Endothelial cell (in vitro differentiated cells): ENCODE data around the gene WDR18. TPM values are rescaled to one million over a fixed set of nuclear protein-coding genes. Genes with fewer than 3 reads are reported as not detected.

Experiments used
- DNase-seq: peaks from one replicate; pipeline ENCODE4 v3.0.0; 2021; ENCODE audit warnings: low spot score
- H3K27ac Mint-ChIP-seq: one replicate; pipeline ENCODE4 v1.8.0; 2021; ENCODE audit warnings: mixed read lengths, inconsistent platforms; ENCODE audit not compliant: unreplicated experiment
- H3K27me3 Mint-ChIP-seq: one replicate; pipeline ENCODE4 v1.8.0; 2021; ENCODE audit warnings: mild to moderate bottlenecking, moderate library complexity, mixed read lengths, inconsistent platforms; ENCODE audit not compliant: unreplicated experiment
- H3K36me3 Mint-ChIP-seq: one replicate; pipeline ENCODE4 v1.8.0; 2021; ENCODE audit warnings: mild to moderate bottlenecking, low read depth, mixed read lengths, inconsistent platforms; ENCODE audit not compliant: unreplicated experiment
- H3K4me1 Mint-ChIP-seq: one replicate; pipeline ENCODE4 v1.8.0; 2021; ENCODE audit warnings: mild to moderate bottlenecking, mixed read lengths, inconsistent platforms; ENCODE audit not compliant: unreplicated experiment
- H3K4me3 Mint-ChIP-seq: one replicate; pipeline ENCODE4 v1.8.0; 2021; ENCODE audit warnings: mild to moderate bottlenecking, mixed read lengths, inconsistent platforms; ENCODE audit not compliant: unreplicated experiment
- H3K9me3 Mint-ChIP-seq: one replicate; pipeline ENCODE4 v1.8.0; 2021; ENCODE audit warnings: mixed read lengths, inconsistent platforms; ENCODE audit not compliant: unreplicated experiment
- CTCF ChIP-seq: fragments of 200-600 bp; sonication (generic); IDR thresholded peaks from one replicate; pipeline ENCODE4 v1.5.0; 2021; ENCODE audit warnings: antibody characterized with exemption; ENCODE audit not compliant: unreplicated experiment
- total RNA-seq: library from RNA; stranded (reverse); fragmentation: NEBNext Ultra II Directional; extraction: Animal tissue kit (Norgen Biotek cat#: 25700); gene quantifications from one replicate; pipeline ENCODE4 v1.2.1, GENCODE V29; 2021; ENCODE audit not compliant: unreplicated experiment

Gene WDR18
- total RNA-seq, 1 donor from 2014 or later = 53.1 TPM

GRCh38 chr19:1017906-1018305, 33.8 kb downstream of the WDR18 start:
- Mint-ChIP-seq H3K27ac (no peak overlapping the region), H3K36me3 (peaks cover 3% of the 10 kb centered on the region), H3K4me3 (no peak overlapping the region), H3K4me1 (peaks cover 20% of the 10 kb centered on the region), H3K27me3 (peaks cover 6% of the 10 kb centered on the region), H3K9me3 (no peaks in the 10 kb centered on the region)
- no peak for TF ChIP-seq CTCF
- no peak for DNase-seq

GRCh38 chr19:1018393-1018792, 34.2 kb downstream of the WDR18 start:
- TF ChIP-seq CTCF = no peak
- Mint-ChIP-seq H3K9me3 (no peaks in the 10 kb centered on the region), H3K4me3 (no peak overlapping the region), H3K36me3 (peaks cover 3% of the 10 kb centered on the region), H3K27ac (peak overlapping the region; percentile 74), H3K4me1 (peaks cover 20% of the 10 kb centered on the region), H3K27me3 (peaks cover 6% of the 10 kb centered on the region)
- DNase-seq = no peak

GRCh38 chr19:1018932-1019615, 34.9 kb downstream of the WDR18 start:
- H3K27ac Mint-ChIP-seq = peak overlapping the region; percentile 74
- peaks cover 6% of the 10 kb centered on the region for H3K27me3 Mint-ChIP-seq
- no peak for TF ChIP-seq CTCF
- H3K4me3 Mint-ChIP-seq = no peak overlapping the region
- no peaks in the 10 kb centered on the region for H3K9me3 Mint-ChIP-seq
- peaks cover 20% of the 10 kb centered on the region for H3K4me1 Mint-ChIP-seq
- no peak for DNase-seq
- peaks cover 3% of the 10 kb centered on the region for H3K36me3 Mint-ChIP-seq

GRCh38 chr19:1019616-1019961, 35.4 kb downstream of the WDR18 start:
- Mint-ChIP-seq H3K9me3 (no peaks in the 10 kb centered on the region), H3K27ac (peak overlapping the region; percentile 82), H3K27me3 (peaks cover 6% of the 10 kb centered on the region), H3K4me3 (peak overlapping the region; percentile 96), H3K36me3 (peaks cover 3% of the 10 kb centered on the region), H3K4me1 (peaks cover 20% of the 10 kb centered on the region)
- no peak for DNase-seq
- TF ChIP-seq CTCF = no peak

DNA sequence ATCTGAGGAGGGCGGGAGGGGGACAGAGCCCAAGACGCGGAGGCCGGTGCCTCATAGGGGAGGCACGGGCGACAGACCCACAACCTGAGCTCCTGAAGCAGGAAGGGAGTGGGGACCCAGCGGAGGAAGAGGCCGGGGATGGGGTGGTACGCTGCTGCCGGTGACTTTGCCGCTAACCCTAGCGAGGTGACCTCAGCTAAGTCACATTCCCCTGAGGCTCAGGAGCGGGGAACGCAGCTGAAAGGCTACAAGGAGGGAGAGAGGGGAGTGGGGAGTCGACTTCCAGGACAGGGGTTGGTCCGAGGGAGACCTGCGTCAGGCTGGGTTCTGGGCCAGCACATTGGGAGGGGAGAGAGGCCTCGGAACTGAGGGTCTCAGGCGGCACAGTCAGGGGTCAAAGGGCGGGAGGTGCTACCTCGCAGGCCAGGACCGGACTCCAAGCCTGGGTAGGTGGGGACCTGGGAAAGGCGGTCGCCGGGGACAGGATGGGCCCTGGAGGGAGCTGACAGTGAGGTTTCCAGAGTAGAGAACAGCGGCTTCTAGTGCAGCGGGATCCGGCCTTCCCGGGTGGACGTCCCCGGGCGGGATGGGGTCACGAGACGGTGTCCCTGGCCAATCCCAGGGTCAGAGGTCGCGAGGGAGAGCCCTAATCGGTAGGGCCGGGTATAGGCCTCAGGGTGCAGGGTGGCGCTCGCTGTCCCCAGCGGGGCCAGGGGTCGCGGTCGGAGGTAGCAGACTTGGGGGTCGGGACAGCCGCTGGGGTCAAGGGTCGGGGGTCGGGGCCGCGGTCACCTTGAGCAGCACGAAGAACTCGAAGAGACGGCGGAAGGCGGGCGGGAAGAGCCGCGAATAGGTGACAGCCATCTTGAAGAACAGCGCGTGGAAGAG, 36.1 kb downstream of the WDR18 start:
- Mint-ChIP-seq H3K4me1 (peaks cover 20% of the 10 kb centered on the region), H3K4me3 (peak overlapping the region; percentile 96), H3K36me3 (peaks cover 3% of the 10 kb centered on the region), H3K9me3 (no peaks in the 10 kb centered on the region), H3K27me3 (peaks cover 7% of the 10 kb centered on the region), H3K27ac (peak overlapping the region; percentile 82)
- no peak for DNase-seq
- TF ChIP-seq CTCF = no peak
